Transverse colon (tissue), 4 donors: ENCODE measurements around the gene GRPEL1.

Experiments used
- EP300 ChIP-seq: sonication (generic); formaldehyde crosslinking; IDR thresholded peaks from one replicate; pipeline ENCODE4 v1.6.1; 2017; ENCODE audit warnings: antibody characterized with exemption, low read depth
- POLR2A ChIP-seq: fragments of 450-650 bp; IDR thresholded peaks from one replicate; pipeline ENCODE4 v1.6.1; 2016; ENCODE audit warnings: antibody characterized with exemption, mild to moderate bottlenecking, moderate library complexity
- POLR2AphosphoS5 ChIP-seq, 3 donors: sonication (generic); formaldehyde crosslinking; IDR thresholded peaks; one replicate each; pipeline ENCODE4 v1.6.1; 2016; ENCODE audit warnings: antibody characterized with exemption in 3 of 3
- TF ChIP-seq, protein P1 (sequence below), 5 experiments: fragments of 200-600 bp in 3 of 5; fragments of 450-650 bp in 2 of 5; sonication (generic) in 3 of 5; IDR thresholded peaks; 1 replicate in 2 of 5; 2 replicates in 3 of 5; pipeline ENCODE4 v1.5.1; 2016 to 2017; ENCODE audit warnings: antibody characterized with exemption in 5 of 5, inconsistent platforms in 3 of 5, mild to moderate bottlenecking in 2 of 5, moderate library complexity in 1 of 5

DNA sequence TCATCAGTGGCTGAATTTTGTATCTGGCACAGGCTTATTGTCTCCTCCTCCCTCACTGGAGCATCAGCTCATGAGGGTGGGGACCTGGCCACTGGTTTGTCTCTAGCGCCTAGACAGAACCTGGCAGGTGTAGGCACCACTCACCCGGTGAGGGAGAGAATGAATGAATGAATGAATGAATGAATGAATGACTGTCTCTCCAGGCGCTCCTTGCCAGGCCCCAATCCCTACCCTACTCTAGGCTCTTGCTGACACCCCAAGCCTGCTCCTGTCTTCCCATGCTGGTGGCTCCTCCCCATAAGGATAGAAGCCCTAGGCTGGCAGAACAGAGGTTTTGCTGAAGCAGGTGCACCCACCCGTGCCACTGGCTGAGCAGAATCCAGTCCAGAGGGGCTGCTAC is 41.3 kb upstream of the GRPEL1 start:
- TF ChIP-seq, protein P1, sequence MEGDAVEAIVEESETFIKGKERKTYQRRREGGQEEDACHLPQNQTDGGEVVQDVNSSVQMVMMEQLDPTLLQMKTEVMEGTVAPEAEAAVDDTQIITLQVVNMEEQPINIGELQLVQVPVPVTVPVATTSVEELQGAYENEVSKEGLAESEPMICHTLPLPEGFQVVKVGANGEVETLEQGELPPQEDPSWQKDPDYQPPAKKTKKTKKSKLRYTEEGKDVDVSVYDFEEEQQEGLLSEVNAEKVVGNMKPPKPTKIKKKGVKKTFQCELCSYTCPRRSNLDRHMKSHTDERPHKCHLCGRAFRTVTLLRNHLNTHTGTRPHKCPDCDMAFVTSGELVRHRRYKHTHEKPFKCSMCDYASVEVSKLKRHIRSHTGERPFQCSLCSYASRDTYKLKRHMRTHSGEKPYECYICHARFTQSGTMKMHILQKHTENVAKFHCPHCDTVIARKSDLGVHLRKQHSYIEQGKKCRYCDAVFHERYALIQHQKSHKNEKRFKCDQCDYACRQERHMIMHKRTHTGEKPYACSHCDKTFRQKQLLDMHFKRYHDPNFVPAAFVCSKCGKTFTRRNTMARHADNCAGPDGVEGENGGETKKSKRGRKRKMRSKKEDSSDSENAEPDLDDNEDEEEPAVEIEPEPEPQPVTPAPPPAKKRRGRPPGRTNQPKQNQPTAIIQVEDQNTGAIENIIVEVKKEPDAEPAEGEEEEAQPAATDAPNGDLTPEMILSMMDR (IDR thresholded peaks at IDR 0.05): no peak
- TF ChIP-seq POLR2AphosphoS5 (IDR thresholded peaks at IDR 0.05) (no peak), POLR2A (no peak), EP300 (no peak)
